GM12878 (cell line): ENCODE data around the gene LAMA4. TPM values are rescaled to one million over a fixed set of nuclear protein-coding genes. Genes with fewer than 3 reads are reported as not detected.

Experiments used
- ATAC-seq: fragments of 200-7000 bp; cut with Tn5 transposase; 3 replicates; pipeline ENCODE4 v1.9.1; 2020; ENCODE audit warnings: mild to moderate bottlenecking, moderate library complexity
- BruUV-seq: library from RNA; stranded (reverse); fragments of 400-500 nt; replicated peaks from 2 replicates; lab custom pipeline; 2021; lab: Mats Ljungman, UMichigan
- CTCF ChIA-PET: fragments of 300-600 bp; sonication (Branson Sonifier 250); formaldehyde crosslinking; extraction: SDS; loops from one replicate; lab custom pipeline; 2021; ENCODE audit warnings: inconsistent platforms; lab: Yijun Ruan, JAX
- POLR2A ChIA-PET: fragments of 350-600 bp; formaldehyde crosslinking; extraction: SDS; loops from one replicate; lab custom pipeline; 2021; ENCODE audit warnings: inconsistent platforms; lab: Charles Lee
- RAD21 ChIA-PET: fragments of 300-600 bp; sonication (Branson Sonifier 250); formaldehyde crosslinking; loops from one replicate; lab custom pipeline; 2023; ENCODE audit warnings: antibody characterized with exemption; ENCODE audit not compliant: unreplicated experiment; lab: Charles Lee
- SMC1A ChIA-PET: fragments of 300-600 bp; sonication (Branson Sonifier 250); formaldehyde crosslinking; loops from one replicate; lab custom pipeline; 2023; ENCODE audit not compliant: unreplicated experiment, uncharacterized antibody; lab: Charles Lee
- DNase-seq: peaks from one replicate; pipeline ENCODE4 v3.0.0-alpha.2; 2011; ENCODE audit warnings: low read depth, low spot score
- FAIRE-seq: peaks from 3 replicates; lab custom pipeline; 2011; peaks lifted over from hg19 to GRCh38; lab: Jason Lieb, UNC
- H2AFZ ChIP-seq: 2 replicates; pipeline ENCODE4 v1.6.0; 2011; ENCODE audit warnings: low read depth, low read length, control low read depth; ENCODE audit not compliant: control insufficient read depth
- H3K27ac ChIP-seq: 2 replicates; pipeline ENCODE4 v1.5.1; 2011; ENCODE audit warnings: control low read depth; ENCODE audit not compliant: control insufficient read depth, insufficient read depth
- H3K27me3 ChIP-seq, 2 experiments: replicated peaks in 1 of 2; 2 replicates each; pipeline versions ENCODE4 v1.6.0 to v1.6.1; 2011; ENCODE audit warnings: low read length in 1 of 2; ENCODE audit not compliant: control insufficient read depth in 2 of 2, insufficient read depth in 2 of 2
- H3K36me3 ChIP-seq, 2 experiments: 2 replicates each; pipeline ENCODE4 v1.5.1; 2011; ENCODE audit warnings: low read length in 1 of 2; ENCODE audit not compliant: control insufficient read depth in 2 of 2, insufficient read depth in 2 of 2
- H3K4me1 ChIP-seq: 2 replicates; pipeline ENCODE4 v1.6.1; 2011; ENCODE audit warnings: mild to moderate bottlenecking, low read length, moderate library complexity, mixed read lengths; ENCODE audit not compliant: control insufficient read depth, insufficient read depth
- H3K4me2 ChIP-seq: 2 replicates; pipeline ENCODE4 v1.6.0; 2011; ENCODE audit warnings: control low read depth; ENCODE audit not compliant: control insufficient read depth, insufficient read depth
- H3K4me3 ChIP-seq: fragments of 200-600 bp; sonication (generic); 2 replicates; pipeline ENCODE4 v1.5.1; 2016
- H3K79me2 ChIP-seq: 2 replicates; pipeline ENCODE4 v1.6.0; 2011; ENCODE audit warnings: low read length; ENCODE audit not compliant: control insufficient read depth, insufficient read depth
- H3K9ac ChIP-seq: 2 replicates; pipeline ENCODE4 v1.8.0; 2011; ENCODE audit warnings: low read length, control low read depth, mixed read lengths; ENCODE audit not compliant: control insufficient read depth, insufficient read depth
- H3K9me3 ChIP-seq: replicated peaks from 3 replicates; pipeline ENCODE4 v1.5.1; 2011; ENCODE audit warnings: mild to moderate bottlenecking, low read length; ENCODE audit not compliant: control insufficient read depth, insufficient read depth
- H4K20me1 ChIP-seq: 2 replicates; pipeline ENCODE4 v1.6.0; 2011; ENCODE audit not compliant: control insufficient read depth, insufficient read depth
- RAD21 ChIP-seq: IDR thresholded peaks from 2 replicates; pipeline ENCODE4 v1.6.1; 2011; ENCODE audit warnings: mild to moderate bottlenecking, low read depth, low read length, moderate library complexity; ENCODE audit not compliant: insufficient read depth
- SREBF2 ChIP-seq: IDR thresholded peaks from 2 replicates; pipeline ENCODE4 v1.6.1; 2012; ENCODE audit warnings: mild to moderate bottlenecking, low read length
- ZNF207 ChIP-seq: fragments of 450-650 bp; IDR thresholded peaks from 2 replicates; pipeline ENCODE4 v1.6.1; 2014; ENCODE audit warnings: antibody characterized with exemption, mild to moderate bottlenecking, borderline replicate concordance
- WGBS: methylation state at CpG from one replicate; pipeline ENCODE4 v1.1.6; 2016; ENCODE audit warnings: low lambda C conversion rate; ENCODE audit not compliant: insufficient replicate concordance, insufficient coverage; ENCODE audit errors: missing lambda C conversion rate; 5-methylcytosine and 5-hydroxymethylcytosine counted together
- in situ Hi-C: fragments of 300-500 bp; cut with MboI; formaldehyde crosslinking; loops from 9 replicates; pipeline ENCODE4 v1.14.3; 2018; ENCODE audit warnings: mixed read lengths
- intact Hi-C: fragments of 100-400 bp; cut with micrococcal nuclease; formaldehyde crosslinking; loops from one replicate; pipeline ENCODE4 v1.14.2; 2022; ENCODE audit not compliant: unreplicated experiment
- polyA plus RNA-seq, 11 experiments: library from polyadenylated mRNA; depleted of rRNA in 4 of 11; unstranded in 6 of 11; stranded (reverse) in 5 of 11; fragments of >200 nt; fragmentation: Nextera tagmentation in 4 of 11; fragmentation: Illumina TruSeq in 1 of 11; extraction: Ambion mirVana in 4 of 11; extraction: Trizol in 1 of 11; gene quantifications; 1 replicate in 1 of 11; 2 replicates in 10 of 11; pipeline versions ENCODE4 v1.2.1 to v1.2.3, GENCODE V29; 2011 to 2016; ENCODE audit warnings: inconsistent platforms in 2 of 11, missing spikeins in 2 of 11, low read depth in 1 of 11
- total RNA-seq, 4 experiments: library from RNA; depleted of rRNA in 3 of 4; stranded (reverse); fragments of >200 nt in 3 of 4; fragmentation: Illumina TruSeq in 1 of 4; extraction: Trizol in 1 of 4; gene quantifications; 2 replicates each; pipeline versions ENCODE4 v1.2.1 to v1.2.3, GENCODE V29; 2013 to 2021
- TF ChIP-seq, protein P1 (sequence below): fragments of 450-650 bp; IDR thresholded peaks from 2 replicates; pipeline ENCODE4 v1.6.1; 2017; ENCODE audit warnings: mild to moderate bottlenecking
- TF ChIP-seq, protein P2 (sequence below): IDR thresholded peaks from 2 replicates; pipeline ENCODE4 v1.6.1; 2012; ENCODE audit warnings: low read depth, low read length, improper control_type of control experiment
- TF ChIP-seq, protein P3 (sequence below): fragments of 450-650 bp; IDR thresholded peaks from 2 replicates; pipeline ENCODE4 v1.6.1; 2018; ENCODE audit warnings: mild to moderate bottlenecking, low read depth, moderate library complexity; ENCODE audit not compliant: partially characterized antibody
- TF ChIP-seq, protein P4 (sequence below): fragments of 450-650 bp; IDR thresholded peaks from 2 replicates; pipeline ENCODE4 v1.6.1; 2018; ENCODE audit warnings: borderline replicate concordance, mild to moderate bottlenecking; ENCODE audit not compliant: partially characterized antibody

The LAMA4 gene
- total and polyA plus RNA-seq, 10 of the 15 experiments (the other 5 are each of a cell fraction or from before 2014, with no cell fraction given) = 0.11 to 0.21 (median 0.14) TPM; not detected in 7

DNA sequence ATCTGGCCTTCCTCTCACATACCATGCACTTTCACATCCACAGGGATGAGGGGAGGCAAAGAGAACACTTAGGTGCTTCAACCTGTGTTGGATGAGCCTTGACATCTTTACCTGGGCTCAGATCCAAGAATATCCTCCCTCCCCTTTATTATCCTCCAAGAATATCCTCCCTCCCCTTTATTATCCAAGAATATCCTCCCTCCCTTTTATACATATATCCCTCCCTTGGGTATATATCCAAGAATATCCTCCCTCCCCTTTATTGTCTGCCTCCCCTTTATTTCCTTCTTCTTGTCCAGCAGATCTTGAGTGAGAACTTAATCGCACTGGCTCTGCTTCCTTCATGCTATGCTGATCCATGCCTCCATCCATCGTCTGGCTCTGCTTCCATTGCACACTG, 30.3 kb downstream of the LAMA4 start (continued):
- TF ChIP-seq, protein P1, sequence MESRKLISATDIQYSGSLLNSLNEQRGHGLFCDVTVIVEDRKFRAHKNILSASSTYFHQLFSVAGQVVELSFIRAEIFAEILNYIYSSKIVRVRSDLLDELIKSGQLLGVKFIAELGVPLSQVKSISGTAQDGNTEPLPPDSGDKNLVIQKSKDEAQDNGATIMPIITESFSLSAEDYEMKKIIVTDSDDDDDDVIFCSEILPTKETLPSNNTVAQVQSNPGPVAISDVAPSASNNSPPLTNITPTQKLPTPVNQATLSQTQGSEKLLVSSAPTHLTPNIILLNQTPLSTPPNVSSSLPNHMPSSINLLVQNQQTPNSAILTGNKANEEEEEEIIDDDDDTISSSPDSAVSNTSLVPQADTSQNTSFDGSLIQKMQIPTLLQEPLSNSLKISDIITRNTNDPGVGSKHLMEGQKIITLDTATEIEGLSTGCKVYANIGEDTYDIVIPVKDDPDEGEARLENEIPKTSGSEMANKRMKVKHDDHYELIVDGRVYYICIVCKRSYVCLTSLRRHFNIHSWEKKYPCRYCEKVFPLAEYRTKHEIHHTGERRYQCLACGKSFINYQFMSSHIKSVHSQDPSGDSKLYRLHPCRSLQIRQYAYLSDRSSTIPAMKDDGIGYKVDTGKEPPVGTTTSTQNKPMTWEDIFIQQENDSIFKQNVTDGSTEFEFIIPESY = no peak
- no peak for TF ChIP-seq SREBF2
- TF ChIP-seq, protein P2, sequence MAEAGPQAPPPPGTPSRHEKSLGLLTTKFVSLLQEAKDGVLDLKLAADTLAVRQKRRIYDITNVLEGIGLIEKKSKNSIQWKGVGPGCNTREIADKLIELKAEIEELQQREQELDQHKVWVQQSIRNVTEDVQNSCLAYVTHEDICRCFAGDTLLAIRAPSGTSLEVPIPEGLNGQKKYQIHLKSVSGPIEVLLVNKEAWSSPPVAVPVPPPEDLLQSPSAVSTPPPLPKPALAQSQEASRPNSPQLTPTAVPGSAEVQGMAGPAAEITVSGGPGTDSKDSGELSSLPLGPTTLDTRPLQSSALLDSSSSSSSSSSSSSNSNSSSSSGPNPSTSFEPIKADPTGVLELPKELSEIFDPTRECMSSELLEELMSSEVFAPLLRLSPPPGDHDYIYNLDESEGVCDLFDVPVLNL = no peak
- TF ChIP-seq, protein P3, sequence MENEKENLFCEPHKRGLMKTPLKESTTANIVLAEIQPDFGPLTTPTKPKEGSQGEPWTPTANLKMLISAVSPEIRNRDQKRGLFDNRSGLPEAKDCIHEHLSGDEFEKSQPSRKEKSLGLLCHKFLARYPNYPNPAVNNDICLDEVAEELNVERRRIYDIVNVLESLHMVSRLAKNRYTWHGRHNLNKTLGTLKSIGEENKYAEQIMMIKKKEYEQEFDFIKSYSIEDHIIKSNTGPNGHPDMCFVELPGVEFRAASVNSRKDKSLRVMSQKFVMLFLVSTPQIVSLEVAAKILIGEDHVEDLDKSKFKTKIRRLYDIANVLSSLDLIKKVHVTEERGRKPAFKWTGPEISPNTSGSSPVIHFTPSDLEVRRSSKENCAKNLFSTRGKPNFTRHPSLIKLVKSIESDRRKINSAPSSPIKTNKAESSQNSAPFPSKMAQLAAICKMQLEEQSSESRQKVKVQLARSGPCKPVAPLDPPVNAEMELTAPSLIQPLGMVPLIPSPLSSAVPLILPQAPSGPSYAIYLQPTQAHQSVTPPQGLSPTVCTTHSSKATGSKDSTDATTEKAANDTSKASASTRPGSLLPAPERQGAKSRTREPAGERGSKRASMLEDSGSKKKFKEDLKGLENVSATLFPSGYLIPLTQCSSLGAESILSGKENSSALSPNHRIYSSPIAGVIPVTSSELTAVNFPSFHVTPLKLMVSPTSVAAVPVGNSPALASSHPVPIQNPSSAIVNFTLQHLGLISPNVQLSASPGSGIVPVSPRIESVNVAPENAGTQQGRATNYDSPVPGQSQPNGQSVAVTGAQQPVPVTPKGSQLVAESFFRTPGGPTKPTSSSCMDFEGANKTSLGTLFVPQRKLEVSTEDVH = no peak

DNA sequence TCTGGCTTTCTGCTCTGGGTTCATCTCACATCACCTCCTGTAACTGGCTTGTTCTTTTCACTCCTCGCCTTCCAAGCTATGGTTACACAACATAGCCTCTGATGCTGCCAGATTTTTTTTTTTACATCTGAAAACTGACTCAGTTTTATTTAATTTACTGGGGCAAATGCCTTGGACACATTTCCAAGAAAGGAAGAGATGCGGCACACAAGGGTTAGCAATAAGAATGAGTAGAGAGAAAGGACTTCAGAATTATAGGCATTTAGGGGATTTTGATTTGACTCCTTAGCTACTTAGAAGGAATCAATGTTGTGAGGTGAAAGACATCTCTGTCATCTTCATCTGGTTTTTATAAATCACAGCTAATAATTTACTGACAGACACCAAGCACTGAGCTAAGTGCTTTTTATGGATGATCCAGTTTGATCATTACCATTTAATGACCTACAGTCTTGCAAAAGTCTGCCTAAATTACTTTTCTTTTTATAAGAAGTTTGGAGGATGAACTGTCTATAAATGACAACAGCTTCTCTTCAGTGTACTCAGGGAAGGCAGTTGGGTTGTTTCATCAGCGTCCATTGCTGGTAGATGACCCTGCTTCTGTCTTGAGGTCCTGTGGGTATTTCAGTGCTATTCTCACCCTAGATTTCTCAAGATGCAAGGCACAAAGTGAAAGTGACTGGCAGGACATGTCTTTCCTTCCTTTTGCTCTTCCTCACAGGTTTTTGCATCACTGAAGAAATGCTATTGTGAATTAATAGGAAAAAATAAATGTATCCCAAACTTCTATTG, 31.1 kb downstream of the LAMA4 start:
- Histone ChIP-seq H3K4me1 (no peaks in the 10 kb centered on the region), H3K9me3 (no peaks in the 10 kb centered on the region), H2AFZ (no peak overlapping the region), H3K9ac (no peak overlapping the region), H3K27ac (no peak overlapping the region), H3K79me2 (no peaks in the 10 kb centered on the region), H3K36me3 (no peaks in the 10 kb centered on the region), H3K4me2 (no peak overlapping the region), H3K27me3 (no peaks in the 10 kb centered on the region; a peak in 1 of 4 replicates), H4K20me1 (no peaks in the 10 kb centered on the region), H3K4me3 (no peak overlapping the region)
- WGBS = 28% methylated on average over 3 of the region's 3 CpGs
- in situ Hi-C loops (no loop called here), intact Hi-C loops (no loop called here)
- ChIA-PET CTCF (no interaction called here), RAD21 (no interaction called here), POLR2A (no interaction called here), SMC1A (interaction anchor here (1.0 kb wide), 1 partner anchor 19 kb away, joined by 3 read pairs; no protein-coding TSS in a partner anchor)
- FAIRE-seq (no peak), ATAC-seq (no peak), DNase-seq (no peak)
- no TSS peak for BruUV-seq
- no peak for TF ChIP-seq RAD21
- TF ChIP-seq, protein P4, sequence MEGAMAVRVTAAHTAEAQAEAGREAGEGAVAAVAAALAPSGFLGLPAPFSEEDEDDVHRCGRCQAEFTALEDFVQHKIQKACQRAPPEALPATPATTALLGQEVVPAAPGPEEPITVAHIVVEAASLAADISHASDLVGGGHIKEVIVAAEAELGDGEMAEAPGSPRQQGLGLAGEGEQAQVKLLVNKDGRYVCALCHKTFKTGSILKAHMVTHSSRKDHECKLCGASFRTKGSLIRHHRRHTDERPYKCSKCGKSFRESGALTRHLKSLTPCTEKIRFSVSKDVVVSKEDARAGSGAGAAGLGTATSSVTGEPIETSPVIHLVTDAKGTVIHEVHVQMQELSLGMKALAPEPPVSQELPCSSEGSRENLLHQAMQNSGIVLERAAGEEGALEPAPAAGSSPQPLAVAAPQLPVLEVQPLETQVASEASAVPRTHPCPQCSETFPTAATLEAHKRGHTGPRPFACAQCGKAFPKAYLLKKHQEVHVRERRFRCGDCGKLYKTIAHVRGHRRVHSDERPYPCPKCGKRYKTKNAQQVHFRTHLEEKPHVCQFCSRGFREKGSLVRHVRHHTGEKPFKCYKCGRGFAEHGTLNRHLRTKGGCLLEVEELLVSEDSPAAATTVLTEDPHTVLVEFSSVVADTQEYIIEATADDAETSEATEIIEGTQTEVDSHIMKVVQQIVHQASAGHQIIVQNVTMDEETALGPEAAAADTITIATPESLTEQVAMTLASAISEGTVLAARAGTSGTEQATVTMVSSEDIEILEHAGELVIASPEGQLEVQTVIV = no peak
- TF ChIP-seq ZNF207 = no peak
